GM19455 (cell line): ENCODE data around the gene FYB1.

ENCODE experiments used
- ATAC-seq: cut with Tn5 transposase; IDR thresholded peaks from one replicate; pipeline ENCODE4 v1.9.1; 2021; ENCODE audit not compliant: unreplicated experiment

Gene FYB1

DNA sequence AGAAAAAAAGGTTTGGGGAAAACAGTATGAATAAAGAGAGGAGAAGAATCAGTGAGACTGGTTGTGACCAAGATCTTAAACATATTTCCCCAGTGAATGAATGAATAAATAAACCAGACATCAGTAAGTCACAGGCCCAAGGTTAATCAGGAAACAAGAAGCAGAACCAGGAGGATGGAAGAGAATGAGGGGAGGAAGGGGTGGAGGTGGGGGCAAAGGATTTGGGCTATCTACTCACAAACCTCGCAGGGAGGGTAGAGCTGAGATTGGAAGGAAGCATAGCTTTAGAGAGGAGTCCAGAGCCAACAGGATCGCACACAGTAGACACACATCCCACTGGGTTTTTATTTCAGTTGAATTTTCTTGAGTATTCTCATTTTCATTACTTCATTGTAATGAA, 97.4 kb downstream of the FYB1 start:
- no peak for ATAC-seq

DNA sequence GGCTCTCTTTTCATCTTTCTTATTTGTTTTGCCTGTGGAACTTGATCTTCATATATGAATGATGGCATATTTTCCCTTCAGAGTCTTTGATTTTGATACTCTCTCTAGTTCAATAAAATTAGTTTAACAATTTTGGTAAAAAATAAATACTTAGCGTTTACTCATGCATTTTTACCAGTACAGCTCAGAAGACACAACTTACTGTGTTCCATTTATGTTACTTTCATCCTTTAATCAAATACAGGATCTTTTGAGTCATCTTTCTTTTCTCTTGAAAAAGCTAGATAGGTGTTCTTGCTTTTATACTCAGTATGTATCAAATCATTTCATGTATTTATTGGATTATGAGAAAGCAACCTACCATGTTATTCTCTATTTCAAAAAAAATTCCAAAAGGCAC, 98.0 kb downstream of the FYB1 start:
- ATAC-seq, result no peak

GRCh38 chr5:39120052-39120420, 99.3 kb downstream of the FYB1 start:
- no peak for ATAC-seq

- no peak for ATAC-seq
Observed at GRCh38 chr5:39119404-39120051, 99.8 kb downstream of the FYB1 start.

DNA sequence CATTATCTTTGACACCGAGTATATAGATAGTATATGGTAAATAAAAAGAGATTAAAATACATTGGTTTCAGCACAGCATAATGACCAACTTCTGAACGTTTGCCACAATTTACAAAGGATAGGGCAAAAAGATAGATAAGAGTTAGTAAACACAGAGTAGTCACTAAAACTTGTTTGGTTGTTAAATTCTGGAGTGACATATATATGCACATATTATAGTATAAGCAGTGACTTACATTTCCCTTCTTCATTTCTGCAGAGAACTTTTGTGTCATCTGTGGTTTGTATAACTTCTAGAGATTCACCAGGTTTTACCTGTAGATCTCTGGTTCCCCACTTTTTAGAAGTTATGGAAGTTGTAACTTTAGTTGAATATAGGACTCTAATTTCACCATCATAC, 100.7 kb downstream of the FYB1 start:
- no peak for ATAC-seq

GRCh38 chr5:39117401-39117800, 102.0 kb downstream of the FYB1 start:
- no peak for ATAC-seq

DNA sequence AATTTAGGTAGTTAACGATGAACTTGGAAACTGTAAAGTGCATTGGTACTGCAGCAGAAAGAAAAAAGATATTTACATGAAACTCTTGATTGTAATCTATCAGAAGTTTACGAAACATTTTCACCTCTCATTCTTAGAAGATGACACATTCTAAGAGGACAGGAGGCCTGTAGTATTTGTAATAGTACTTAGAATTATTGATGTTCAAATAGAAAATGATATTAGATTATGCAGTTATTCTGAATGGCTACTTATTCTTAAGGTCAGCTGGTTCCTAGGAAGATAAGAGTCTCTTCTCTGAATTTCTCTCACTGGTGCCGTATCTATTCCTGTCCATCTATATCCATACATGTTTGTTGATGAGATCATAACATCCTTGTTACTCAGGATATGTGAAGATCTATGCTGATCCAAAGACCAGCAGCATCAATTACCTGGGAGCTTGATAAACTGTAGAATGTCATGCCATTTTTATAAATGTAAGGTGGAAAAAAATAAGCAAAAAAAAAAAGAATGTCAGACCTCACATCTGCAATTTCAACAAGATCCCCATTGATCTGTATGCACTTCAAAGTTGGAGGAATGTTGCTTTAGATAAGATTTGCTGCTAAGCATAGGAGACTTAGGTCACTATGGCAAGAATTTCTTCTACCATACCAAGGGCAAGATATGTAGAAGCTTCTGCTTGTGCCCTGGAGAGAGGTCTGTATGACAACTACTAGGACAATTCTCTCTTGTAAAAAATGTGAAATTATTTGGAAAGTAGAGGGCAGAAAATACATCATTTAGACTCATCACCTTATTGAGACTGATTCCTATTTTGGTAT, 102.8 kb downstream of the FYB1 start:
- no peak for ATAC-seq

DNA sequence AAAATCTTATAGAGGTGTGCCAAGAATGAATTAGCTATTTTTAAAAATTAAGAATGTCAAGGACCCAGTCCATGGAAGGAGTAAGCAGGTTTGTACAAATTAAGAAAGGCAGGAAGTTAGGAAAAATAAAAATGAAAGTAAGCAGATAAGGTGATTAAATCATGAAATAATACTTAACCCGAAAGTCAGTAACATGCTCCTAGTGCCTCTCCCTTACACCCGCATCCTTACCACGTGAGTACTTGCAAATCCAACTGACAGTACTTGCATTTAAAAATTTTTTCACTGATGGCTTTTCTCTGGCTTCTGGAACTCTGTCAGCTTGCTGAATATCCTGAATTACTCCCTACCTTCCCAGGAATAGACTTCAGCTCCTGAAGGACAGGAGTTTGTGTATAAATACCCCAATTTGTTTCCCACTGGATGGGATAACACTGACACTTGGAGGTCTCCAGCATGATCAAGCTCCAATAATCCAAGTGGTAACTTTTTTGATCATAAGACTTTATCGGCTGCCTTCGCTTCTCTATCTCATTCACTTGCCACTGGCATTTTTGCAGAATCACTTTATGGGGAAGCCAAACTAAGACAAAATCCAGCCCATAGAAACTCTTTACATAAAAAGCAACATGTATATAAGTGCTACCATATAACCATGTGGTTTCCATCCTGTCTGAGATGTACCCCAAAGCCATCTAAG, 103.6 kb downstream of the FYB1 start:
- ATAC-seq, result no peak

GRCh38 chr5:39114155-39114554, 105.2 kb downstream of the FYB1 start:
- ATAC-seq, result no peak

- no peak for ATAC-seq
Observed at GRCh38 chr5:39113354-39113953, 105.9 kb downstream of the FYB1 start.

- ATAC-seq, result no peak
Observed at GRCh38 chr5:39109606-39110005, 109.8 kb downstream of the FYB1 start.

DNA sequence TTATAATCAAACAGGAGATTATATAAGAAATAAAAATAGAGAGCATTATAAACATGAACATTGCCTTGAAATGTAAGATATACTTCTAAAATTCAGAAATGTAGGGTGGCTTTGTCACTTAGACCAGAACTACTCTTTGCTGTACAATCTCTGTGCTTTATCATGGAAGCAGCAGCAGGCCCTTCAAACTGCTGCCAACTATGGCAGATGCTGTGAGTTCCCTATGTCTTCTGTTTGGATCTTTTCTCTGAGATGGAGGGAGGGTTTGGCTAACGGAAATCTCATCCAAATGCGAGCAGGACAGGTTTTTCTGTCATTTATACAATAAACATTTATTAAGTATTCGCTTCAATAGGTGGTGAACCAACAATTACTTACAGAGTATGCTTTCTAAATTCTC, 110.4 kb downstream of the FYB1 start:
- ATAC-seq, result no peak

- no peak for ATAC-seq
Observed at GRCh38 chr5:39107350-39107749, 112.0 kb downstream of the FYB1 start.

DNA sequence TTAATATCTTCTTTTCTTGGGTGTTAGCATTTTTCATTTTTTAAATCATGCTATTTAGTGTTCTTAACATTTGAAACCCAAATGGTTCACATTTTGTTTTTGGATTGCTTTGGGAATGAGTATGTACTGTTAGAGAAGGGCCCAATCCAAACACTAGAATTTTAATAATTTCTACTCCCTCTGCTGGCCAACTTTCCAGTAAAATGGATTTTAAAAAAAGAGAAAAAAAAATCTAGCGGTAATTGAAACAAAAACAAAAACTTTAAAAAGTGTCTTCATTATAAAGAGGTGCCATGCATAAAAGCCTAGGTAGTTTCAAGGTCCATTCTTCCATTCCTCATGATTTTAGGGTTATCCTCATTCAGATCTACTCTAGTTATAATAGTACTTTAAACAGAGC, 113.0 kb downstream of the FYB1 start:
- ATAC-seq, result no peak

GRCh38 chr5:39104221-39104620, 115.1 kb downstream of the FYB1 start:
- ATAC-seq, result no peak

DNA sequence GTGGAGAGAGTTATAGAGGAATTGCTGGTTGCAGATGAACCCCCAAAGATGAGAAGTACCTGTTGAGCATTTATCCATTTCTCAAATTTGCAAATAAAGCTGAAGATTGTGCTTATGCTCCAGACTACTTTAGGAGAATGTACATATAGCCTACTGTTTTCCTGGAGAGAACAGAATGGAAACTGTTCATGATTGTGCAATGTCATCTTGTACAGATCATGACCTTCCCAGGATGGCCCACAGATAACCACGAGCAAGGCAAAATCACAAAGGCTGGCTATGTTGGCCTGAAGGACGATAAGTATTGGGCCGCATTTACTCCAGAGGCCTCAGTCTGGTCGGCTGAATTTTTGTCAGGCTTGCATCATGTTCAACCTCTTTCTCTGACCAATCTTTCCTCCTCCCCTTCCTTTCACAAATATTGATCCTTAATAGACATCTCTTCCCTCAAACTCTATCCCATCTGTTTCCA, 116.6 kb downstream of the FYB1 start:
- ATAC-seq, result no peak

GRCh38 chr5:39100851-39101396, 118.4 kb downstream of the FYB1 start:
- ATAC-seq, result no peak

DNA sequence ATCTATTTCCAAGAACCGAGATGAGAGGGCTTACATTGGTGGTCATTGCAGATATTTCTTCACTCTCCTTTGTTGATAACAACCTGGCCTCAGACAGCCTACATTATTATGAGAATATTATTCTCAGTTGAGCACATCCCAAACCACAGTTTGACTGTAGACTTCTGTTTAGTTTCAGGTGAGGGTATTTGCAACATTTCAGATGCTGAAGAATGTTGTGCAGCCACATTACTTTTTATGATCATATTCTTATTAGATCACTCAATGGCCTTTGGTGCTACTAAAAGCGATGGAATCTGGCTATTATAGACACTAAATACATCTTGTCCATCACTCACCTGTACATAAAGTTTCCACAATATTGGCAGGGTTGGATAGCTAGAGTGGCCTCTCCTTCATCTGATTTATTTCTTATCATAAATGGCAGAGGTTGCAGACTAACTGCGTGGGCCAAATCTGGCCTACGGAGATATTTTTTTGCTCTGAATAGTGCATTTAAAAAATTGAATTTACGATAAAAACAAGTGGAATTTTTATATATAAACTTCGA, 119.0 kb downstream of the FYB1 start:
- ATAC-seq, result no peak

DNA sequence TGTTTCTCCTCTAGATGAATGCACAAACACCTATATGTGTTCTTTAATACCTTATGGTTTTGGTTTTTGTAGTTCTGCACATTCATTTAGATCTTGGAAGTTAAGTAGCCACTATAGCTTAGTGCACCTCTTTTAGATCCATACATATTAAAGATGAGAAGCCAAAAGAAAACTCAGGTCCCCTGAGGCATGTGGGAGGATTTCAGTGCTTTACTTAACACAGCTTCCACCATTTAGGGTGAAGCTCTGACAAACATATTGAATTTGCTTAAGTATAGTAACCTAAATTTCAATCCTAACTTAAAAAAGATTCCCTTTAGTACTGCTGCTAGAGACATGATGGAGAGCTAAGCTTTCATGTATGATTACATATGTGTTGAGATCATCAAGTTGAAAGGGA, 119.5 kb downstream of the FYB1 start:
- no peak for ATAC-seq

GRCh38 chr5:39093352-39093751, 126.0 kb downstream of the FYB1 start:
- no peak for ATAC-seq
